ENCODE data around the gene CRIP1.

The CRIP1 gene

DNA sequence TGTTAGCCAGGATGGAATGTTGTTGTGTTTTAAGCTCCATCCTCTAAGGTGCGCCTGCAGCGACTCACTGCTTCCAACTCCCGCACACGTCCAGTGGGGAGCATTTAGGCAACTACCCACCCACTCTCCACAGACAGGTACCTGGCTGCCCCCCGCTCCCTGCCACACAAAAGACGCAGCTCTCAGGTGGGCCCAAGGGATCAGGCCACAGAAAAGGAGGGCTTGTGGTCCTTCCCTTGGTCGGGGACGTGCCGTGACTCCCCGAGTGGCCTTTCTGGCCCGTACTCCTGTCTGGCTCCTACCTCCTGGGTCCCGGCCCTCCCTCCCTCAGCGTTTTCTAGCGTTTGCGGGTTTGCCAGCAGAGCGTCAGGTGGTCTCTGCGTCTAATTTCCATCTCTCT, 20.6 kb downstream of the CRIP1 start:
- no peak for DNase-seq (ENCODE audit: low read depth)

DNA sequence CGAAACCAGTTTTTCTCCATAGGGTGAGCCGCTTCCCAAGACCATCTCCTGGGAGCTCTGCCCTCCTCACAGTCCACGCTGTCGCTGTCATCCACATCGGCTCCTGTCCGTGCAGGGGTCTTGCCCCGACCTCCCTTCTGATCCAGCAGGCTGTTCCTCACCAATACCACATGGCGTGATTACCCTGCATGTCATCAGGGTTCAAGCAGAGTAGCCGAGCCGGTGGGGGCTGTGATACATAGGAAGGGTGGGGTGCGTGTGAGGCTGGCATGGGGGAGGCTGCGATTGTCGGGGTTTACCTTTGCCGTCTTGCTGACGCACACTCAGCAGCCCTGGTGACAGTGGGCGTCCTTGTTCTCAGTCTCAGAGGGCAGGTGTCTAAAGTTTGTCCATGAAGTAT, 21.4 kb downstream of the CRIP1 start:
- DNase-seq (ENCODE audit: low read depth): no peak

DNA sequence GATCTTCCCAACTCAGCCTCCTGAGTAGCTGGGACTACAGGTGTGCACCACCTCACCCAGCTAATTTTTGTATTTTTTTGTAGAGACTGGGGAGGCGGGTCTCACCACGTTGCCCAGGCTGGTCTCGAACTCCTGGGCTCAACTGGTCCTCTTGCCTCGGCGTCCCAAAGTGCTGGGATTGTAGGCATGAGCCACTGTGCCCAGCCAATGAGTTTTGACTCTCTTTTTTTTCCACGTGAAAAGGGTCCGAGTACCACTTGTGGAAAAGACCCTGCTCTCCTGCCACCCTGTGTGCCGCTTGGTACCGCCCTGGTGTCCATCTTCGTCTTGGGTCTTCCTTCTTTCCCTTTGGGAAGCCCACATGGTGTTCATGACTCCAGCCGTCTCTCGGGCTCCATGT, 21.9 kb downstream of the CRIP1 start:
- DNase-seq (ENCODE audit: low read depth): no peak

DNA sequence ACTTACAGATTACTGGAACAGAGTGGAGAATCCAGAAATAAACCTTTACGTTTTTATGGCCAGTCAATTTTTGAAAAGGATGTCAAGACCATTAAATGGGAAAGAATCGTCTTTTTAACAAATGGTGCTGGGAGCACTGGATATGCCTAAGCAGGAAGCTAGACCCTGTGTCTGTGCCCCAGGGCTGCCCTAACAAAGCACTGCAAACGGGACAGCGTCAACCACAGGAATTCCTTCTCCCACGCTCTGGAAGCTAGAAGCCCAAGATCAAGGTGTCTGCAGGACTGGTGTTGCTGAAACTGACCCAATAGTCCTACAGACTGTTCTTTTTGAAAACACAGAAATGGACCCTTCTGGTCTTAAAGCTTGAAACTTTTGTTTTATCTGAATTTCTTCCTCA, 30.4 kb downstream of the CRIP1 start:
- no peak for DNase-seq (ENCODE audit: low read depth)

DNA sequence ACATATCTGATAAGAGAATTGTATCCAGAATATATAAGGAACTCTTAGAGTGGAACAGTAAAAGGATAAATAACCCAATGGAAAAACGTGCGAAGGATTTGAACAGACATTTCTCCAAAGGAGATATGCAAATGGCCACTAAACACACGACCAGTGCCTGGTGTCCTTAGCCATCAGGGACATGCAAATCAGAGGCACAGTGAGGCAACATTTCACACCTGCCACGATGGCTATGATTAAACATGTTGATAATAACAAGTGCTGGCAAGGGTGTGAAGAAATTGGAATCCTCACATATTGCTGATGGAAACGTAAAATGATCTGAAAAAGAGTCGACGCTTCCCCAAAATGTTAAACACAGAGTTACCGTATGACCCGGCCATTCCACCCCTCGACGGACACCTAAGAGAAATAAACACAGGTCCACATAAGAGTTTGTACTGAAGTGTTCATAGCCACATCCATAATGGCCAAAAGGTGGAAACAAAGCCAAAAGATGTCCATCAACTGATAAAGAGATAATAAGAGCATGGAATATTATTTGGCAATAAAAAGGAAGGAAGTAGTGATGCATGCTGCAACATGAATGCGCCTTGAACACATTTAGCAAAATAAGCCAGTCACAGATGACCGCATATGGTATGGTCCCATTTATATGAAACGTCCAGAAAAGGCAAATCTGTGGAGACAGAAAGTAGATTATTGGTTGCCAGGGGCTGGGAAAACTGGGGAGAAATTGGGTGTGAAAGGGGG, 33.4 kb downstream of the CRIP1 start:
- no peak for DNase-seq (ENCODE audit: low read depth)

DNA sequence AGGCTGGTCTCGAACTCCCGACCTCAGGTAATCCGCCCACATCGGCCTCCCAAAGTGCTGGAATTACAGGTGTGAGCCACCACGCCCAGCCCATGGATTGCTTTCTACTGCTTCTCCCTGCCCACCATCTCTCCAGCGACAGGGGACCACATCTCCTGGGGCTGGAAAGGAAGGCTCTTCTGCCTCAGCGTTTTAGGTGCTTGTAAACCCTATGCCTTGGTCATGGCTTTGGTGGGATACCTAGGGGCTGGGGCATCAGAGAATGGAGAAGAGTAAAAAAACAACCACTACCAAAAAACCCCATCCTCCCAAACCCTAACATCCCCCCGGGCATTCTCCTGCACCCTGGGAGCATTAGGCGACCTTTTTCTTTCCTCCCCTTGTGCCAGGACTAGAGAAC, 38.6 kb downstream of the CRIP1 start:
- DNase-seq (ENCODE audit: low read depth): no peak

DNA sequence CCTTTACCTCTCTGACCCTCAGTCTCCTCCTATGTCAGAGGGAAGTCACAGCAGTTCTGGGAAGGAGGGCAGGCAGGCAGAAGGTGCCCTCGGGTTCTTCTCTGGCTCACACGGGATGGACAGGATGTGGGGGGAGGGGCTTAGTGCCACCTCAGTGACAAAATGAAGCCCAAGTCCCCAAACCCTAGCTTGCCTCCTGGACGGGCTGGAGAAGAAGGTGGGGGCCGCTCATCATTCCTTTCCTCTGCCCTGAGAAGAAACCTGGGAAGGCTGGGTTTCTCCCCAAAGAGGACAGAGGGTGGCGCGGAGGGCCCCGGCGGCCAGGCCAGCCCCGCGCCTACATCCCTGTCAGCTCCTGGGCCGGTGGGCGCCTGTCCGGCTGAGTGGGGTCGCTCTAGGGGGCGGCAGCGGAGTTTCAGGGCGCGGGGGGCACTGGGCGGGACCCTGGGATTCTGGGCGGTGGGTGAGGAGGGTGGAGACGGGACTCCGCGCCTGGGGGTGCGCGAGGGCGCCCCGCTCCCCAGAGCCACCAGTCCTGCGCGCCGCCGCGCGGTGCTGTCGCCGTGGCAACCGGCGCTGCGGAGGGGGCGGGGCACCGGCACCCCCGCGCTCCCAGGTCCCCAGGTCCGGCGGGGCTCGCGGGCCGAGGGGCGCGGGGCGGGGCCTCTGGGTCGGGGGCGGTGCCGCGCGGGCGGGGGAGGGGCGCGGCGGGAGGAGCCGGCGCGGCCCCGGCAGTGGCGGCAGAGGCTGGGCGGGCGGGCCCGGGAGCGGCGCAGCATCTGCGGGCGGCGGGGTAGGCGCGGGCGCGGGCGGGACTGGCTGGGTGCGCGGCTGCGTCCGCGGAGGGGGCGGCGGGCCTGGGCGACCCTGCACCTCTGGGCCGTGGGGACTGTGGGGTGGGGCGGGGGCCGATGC, 39.4 kb downstream of the CRIP1 start, which contains the start of gene TMEM121:
Gene TMEM121 (plus strand): TSS at position 723 of the 915 bp plus-strand sequence. CDS start 2,252 bp downstream, outside the sequence.
- DNase-seq (ENCODE audit: low read depth): no peak

DNA sequence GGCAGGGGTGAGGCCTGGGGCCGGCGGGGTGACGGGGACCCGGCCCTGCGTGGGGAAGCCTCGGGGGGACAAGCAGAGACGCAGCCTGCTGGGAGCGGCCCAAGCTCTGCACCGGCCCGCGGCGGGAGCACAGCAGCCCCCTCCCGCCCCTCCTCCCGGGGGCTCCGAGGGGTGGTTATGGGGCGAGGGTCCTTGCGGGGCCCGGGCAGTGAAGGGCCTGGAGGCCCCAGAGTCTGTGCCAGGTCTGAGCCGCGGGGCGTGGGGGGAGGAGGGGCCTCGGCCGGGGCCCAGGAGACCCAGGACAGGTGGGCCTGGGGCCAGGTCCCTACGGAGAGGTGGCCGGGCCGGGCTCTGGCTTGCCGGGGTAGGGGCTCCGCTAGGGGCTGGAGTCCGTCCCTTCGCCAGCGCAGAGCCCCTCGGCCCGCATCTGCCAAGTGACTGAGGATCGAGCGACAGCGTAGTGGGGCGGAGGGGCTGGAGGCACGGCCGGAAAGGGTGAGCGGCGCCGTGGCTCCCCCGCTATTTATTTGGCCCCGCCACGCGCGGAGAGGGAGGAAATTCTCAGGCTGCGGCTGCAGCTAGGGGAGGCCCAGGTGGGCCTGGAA, 40.2 kb downstream of the CRIP1 start:
- DNase-seq (ENCODE audit: low read depth): no peak

DNA sequence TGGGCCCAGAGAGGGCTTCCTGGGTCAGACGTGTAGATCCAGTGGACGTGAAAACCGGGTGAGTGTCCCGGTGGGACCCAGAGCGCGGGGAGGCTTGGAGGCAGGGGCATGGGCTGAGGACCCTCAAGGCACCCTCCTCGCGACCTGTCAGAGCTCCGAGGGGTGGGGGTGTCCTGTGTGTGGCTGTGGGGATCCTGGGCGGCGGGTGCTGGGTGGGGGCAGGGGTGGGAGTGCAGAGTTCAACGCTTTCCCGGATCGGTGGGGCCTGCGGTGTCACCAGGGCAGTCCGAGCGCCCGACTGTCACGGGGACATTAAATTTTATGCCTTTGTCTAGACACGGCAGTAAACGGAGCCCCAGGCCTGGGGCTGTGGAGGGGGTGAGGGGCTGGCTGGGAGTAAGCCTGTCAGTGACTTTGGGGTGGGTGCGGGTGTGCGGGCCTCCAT, 40.7 kb downstream of the CRIP1 start:
- no peak for DNase-seq (ENCODE audit: low read depth)

DNA sequence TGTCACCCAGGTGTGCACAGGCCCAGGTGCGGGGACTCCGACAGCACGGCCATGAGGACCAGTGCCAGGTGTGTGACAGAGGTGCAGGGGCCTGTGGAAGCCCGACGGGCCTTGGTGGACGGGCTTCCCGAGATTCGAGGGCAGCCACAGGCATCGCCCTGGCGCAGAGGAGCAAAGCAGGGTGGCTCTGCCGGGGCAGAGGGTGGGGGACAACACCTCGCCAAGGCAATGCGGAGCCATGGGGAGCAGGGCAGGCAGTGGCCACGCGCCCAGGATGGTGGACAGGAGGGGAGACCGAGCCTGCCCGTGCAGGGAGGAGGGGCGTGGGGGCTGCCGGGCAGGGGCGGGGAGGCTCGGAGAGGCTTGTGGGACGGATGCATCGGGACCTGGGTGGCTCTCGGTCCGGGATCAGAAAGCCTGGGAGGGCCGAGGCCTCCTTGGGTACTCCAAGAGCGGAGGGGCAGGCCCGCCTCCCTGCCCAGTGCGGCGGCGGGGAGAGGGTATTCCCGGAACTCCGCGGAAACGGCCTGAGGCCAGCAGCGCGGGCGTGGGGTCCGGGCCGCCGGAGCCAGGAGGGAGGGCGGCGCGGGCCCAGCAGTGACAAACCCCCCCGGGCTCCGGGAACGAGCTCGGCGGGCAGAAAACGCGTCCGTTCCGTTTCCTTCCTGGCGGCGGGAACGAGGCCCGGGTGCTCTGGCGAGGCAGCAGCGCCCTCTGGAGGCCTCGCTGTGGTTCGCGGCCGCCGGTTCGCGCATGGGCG, 41.3 kb downstream of the CRIP1 start:
- peak; percentile 72 for DNase-seq (ENCODE audit: low read depth)

DNA sequence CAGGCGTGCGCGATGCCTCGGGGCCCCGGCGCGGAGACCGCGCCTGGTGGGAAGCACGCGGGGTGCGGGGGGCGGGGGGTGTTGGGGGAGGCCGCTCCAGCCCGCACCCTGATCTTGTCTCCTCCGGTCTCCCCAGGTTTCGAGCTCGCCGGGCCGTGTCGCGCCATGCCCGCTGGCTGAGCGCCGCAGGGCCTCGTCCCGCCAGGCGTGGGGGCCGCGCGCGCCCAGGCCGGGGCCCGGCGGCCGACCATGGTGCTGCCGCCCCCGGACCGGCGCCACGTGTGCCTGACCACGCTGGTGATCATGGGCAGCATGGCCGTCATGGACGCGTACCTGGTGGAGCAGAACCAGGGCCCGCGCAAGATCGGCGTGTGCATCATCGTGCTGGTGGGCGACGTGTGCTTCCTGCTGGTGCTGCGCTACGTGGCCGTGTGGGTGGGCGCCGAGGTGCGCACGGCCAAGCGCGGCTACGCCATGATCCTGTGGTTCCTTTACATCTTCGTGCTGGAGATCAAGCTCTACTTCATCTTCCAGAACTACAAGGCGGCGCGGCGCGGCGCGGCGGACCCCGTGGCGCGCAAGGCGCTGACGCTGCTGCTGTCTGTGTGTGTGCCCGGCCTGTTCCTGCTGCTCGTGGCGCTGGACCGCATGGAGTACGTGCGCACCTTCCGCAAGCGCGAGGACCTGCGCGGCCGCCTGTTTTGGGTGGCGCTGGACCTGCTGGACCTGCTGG, 42.1 kb downstream of the CRIP1 start:
- no peak for DNase-seq (ENCODE audit: low read depth)

DNA sequence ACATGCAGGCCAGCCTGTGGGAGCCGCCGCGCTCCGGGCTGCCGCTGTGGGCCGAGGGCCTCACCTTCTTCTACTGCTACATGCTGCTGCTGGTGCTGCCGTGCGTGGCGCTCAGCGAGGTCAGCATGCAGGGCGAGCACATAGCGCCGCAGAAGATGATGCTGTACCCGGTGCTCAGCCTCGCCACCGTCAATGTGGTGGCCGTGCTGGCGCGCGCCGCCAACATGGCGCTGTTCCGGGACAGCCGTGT, 42.6 kb downstream of the CRIP1 start:
- DNase-seq (ENCODE audit: low read depth): no peak

DNA sequence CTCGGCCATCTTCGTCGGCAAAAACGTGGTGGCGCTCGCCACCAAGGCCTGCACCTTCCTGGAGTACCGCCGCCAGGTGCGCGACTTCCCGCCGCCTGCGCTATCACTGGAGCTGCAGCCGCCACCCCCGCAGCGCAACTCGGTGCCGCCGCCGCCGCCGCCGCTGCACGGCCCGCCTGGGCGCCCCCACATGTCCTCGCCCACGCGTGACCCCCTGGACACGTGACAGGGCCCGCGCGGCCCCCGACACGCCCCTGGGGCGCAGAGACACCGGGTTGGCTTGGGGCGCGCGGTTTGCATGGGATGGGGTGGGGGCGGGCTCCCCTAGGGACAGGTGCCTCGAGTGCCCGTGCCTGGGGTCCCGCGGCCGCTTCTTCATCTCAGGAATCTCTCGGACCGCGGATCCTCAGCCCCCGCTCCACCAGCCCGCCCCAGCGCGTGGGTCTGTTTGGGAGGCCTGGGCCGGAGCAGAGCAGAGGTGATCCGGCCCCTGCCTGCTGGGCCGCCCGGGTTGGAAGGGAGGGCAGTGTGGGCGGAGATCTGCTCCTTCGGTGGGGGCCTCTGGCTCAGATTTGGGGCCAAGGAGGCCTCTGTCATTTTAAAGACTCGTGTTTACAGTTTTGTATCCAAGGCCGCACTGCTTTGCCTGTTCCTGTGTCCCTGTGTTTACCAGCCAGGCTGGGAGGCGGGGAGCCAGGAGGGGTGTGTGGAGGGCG, 43.0 kb downstream of the CRIP1 start:
- no peak for DNase-seq (ENCODE audit: low read depth)

DNA sequence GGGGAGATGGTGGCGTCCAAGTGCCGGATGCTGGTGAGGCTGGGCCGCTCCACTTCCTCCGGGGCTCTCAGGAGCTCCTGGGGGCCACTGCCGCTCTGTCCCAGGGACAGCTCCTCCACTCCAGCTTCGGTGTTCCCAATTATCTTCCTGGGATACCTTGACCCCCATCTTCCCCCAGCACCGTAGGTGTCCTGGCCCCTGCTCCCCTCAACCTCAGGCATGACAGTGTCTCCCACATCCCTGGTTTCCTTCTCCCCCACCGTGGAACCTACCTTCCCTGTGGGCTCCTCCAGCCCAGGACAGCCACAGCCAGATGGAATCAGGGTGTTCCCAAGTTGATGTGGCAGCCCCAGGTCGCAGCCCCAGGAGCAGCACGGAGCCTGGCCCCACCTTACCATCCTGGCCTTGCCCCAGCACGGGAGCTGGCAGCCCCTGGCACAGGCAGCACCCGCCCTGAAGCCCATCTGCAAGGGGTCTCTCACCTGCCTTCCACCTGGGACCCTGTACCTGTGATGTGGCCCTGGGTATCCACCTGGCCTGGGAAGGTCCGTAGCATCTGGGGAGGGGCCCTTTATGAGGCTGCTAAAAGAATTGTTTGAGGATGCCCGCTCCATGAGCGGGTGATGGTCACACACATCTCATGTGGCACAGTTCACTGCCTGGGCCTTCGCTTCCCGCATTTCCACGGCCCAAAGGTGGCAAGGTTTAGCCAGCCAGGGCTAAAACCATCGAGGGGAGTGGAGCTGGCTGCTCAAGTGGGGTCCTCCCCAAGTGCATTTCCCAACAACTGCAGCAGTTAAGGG, 43.8 kb downstream of the CRIP1 start:
- no peak for DNase-seq (ENCODE audit: low read depth)

DNA sequence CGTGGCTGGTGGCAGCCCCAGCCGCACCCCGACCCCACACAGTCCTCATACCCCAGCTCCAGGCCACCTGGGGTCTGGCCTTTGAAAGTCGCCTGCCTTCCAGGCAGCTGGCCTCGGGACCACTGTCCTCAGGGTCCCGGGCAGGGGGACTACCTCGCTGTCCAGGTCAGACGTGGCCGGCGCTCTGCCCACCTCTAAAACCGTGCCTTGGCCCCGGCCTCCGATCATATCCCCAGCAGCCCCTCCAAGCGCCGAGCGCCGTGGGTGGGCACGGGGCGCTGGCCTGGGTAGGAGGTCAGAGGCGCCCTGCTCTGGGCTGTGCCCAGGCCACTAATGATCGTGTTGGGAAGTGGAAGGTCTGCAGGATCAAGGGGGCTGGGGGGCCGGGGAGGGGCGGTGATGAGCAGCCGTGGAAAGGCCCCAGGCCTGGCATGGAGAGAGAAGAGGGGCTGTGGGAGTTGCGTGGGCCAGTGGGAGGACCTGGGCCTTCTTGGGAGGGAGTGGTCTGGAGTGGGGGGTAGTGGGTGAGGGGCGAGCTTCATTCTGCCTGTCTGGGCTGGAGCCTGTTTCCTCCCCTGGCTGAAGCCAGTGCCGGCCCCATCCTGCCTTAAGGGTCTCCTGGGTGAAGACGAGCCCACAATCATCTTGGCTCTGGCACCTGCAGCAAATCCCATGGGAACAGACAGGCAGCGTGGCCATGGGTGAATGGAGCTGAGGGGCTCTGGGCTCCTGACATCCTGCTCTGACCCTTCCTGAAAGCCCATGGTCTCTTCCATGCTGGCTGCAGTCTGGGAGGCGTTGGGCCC, 44.6 kb downstream of the CRIP1 start:
- DNase-seq (ENCODE audit: low read depth): no peak

DNA sequence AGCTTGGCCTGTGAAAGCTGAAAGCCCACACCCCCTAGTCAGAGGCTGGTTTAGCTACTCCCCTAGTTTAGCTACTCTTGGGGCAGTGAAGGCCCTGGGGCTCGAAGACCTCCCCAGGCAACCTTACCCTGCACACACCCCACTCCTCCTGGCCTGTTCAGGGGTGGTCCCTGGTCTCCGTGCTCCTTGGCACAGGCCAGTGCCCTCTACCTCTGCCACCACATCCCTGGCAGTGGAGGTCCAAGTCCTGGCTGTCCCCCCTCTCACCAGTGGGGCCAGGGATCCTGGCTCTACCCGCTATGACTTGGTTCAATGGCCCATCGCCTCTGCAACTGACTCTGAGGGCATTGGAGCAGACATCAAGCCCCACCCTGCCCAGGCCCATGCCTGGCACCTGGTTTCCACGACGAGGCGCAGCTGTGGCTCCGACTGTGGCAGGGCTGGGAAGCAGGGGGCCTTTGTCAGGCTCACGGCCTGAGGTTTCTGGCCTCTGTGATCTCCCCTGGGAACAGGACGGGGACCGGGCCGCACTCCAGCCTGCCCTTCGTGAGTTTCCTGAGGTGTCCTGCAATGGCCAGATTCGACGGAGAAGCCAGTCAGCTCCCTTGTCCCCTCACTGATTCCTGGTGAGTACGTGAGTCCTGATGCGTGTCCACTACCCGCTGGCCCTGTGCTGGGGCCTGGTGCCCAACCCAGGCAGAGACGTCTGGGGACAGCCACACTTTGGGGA, 45.4 kb downstream of the CRIP1 start:
- DNase-seq (ENCODE audit: low read depth): no peak

DNA sequence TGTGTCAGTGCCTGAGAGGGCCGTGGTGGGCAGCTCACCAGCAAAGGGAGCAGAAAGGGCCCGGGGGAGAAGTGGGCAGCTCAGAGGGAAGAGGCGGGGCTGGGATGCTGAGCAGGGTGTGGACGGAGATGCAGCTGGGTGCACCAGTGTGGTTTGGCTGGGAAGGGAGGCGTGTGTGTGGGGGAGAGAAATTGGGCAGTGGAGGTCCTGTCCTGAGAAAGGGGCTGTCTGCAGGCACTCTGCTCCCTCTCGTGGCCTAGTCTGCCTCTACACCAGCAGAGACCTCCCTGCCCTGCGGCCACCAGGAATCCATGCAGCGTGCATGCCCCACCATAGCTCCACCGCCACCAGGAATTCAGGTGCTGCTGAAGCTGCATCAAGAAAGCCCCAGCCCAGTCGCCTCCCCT, 46.1 kb downstream of the CRIP1 start:
- no peak for DNase-seq (ENCODE audit: low read depth)

DNA sequence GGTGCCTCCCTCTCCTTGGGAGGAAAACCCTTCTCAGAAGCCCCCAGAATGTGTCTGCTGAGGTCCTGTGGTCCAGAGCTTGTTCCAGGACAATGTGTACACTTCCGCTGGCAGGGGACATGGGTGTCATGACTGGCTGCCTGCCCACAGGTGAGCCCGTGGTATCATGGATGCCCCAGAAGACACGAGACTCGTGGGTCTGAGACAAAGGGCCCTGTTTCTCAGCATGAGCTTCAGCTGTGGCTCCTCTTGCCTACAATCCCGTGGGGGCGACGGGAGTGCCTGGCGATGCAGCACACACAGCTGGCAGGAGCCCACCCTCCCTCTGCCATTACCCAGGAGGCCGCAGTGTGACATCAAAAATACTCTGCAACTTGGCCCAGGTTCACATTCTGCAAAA, 46.7 kb downstream of the CRIP1 start:
- no peak for DNase-seq (ENCODE audit: low read depth)

Measured in stimulated activated CD8-positive, alpha-beta memory T cell treated with anti-CD3 and anti-CD28 coated beads, Interleukin-15, amount 100 ng/mL, for 24 hours (primary cell).